Medulla oblongata (tissue), 1 donor: ENCODE measurements around the gene SOX5.
"Not testable (repeated sequence)": the region's sequence is repeated elsewhere in the genome, so short reads cannot be mapped to it uniquely, and the experiment has no call there.

Source experiments
- DNase-seq: peaks from one replicate; pipeline ENCODE4 v3.0.0-alpha.2; 2015; ENCODE audit errors: extremely low spot score

The SOX5 gene

DNA sequence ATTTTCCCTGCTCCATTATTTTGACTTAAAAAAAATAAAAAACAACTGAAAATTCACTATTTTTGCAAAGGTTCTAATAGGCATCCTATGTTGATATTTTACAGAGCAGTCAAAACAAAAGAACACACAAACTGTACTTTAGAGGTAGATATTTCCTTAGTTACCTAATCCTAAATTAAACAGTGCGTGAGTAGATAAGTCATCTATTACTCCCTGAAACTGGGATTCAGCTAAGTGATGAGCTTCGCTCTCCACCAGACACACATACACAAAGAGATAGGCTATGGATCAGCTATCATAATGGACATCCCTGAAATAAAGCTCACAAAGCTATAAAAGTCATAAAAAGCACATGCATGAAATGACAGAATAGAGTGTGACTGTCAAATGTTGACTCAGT is 398.7 kb downstream of the SOX5 start:
- no peak for DNase-seq

DNA sequence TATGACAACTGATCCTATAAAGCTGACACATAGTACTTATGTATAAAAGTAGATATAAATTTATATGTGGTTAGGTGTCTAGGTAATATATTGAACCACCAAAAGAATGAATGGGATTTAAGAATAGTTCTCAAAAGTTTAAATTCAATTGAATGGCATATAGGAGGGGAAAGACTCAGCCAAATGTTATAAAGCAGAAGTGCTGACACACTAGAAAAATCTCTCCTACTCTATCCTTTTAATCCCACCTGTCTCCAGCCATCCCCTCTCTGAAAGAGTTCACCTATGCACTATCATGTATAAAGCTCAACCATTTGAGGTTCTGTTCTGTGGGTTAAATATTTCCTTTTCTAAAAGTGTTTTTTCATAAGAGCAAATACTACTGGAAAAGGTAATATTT is 400.7 kb downstream of the SOX5 start:
- no peak for DNase-seq

GRCh38 chr12:23546756-23547155 is 402.7 kb downstream of the SOX5 start:
- DNase-seq: no peak

GRCh38 chr12:23543767-23544166 is 405.7 kb downstream of the SOX5 start:
- DNase-seq: no peak

- DNase-seq: no peak
Observed at GRCh38 chr12:23542187-23542586, 407.3 kb downstream of the SOX5 start.

DNA sequence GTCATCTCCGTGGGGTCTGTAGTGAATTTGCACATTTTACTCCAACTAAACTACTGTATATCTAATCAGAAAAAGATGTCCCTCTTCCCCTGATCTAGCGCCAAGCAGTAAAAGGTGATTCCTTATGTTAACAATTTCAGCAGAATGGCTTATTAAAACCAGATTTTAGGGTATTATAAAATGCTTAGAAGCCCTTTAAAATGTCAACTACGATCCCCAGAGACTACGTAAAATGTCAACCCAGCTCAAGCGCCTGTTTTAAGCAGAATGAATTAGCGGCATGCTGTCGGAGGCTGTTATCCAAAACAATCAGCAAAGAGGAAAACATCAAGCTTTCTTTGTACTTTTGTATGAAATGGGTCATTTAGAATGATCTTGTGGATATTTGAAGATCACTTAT is 408.9 kb downstream of the SOX5 start:
- no peak for DNase-seq

DNA sequence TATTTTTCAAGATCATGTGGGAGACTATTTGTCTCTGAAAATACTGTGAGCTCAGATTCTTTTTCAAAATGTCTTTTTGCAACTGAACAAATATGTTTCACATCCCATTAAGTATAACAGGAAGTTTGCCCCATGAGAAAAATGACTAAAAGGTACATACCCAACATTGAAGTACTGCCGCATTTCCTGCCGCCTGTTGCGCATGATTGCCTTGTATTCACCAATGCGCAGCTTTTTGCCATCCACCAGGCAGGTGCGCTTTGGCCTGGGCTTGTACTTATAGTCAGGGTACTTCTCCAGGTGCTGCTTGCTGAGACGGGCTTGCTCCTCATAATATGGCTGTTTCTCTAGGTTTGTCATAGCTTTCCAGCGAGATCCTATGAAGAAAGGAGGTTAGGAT is 413.2 kb downstream of the SOX5 start:
- DNase-seq: no peak

- no peak for DNase-seq
Observed at GRCh38 chr12:23535441-23535840, 414.0 kb downstream of the SOX5 start.

DNA sequence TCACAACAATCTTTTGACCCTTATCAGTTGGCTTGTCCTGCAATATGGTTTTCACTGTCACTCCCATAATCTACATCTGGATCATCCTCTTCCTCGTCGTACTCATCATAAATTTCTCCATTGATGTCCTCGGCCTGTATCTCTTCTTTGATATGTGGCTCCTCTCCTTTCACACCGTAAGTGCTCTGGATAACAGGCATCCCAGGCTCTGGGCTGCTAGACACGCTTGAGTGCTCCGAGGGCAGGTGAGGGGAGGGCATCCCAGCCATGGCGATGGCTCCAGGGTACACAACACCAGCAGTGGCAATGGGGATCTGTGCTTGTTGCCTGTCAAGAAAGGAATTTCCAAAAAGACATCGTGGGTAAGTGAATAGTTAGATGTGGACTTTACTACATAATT is 415.3 kb downstream of the SOX5 start:
- no peak for DNase-seq

GRCh38 chr12:23533699-23534098 is 415.8 kb downstream of the SOX5 start:
- no peak for DNase-seq

DNA sequence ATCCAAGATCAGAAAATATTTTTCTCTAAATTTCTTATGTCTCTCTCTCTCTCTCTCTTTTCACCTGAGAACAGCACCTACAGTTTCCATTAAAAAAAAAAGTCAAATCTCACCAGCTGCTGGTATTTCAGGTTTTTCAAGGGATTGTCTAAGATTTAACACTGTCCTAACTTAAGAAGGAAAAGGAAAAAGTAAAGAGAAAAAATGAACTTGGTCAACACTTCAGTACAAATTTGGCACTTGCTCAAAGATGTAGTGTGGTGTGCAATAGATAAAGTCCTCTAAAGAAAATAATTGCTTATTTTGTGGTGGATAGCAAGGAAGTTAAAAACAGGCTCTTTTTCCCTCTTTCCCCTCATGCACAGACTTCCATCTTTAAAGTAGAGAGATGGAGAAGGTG is 416.2 kb downstream of the SOX5 start:
- no peak for DNase-seq

DNA sequence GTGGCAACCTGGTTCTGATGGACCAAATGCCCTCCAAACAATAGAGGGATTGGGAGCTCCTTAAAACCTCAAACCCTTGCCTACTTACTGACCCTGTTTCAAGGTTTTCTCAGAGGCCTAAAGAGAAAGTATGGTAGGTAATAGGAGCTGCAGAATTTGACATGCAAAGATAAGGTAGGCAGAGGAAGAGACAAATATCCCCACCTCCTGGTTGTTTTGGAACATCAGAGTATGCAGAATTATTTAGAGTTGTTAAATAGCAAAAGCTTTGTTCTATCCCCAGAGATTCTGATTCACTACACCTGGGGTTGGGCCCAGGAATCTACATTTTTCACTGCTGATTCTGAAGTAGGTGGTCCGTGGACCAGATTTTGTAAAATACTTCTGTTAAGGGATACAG is 421.2 kb downstream of the SOX5 start:
- no peak for DNase-seq

DNA sequence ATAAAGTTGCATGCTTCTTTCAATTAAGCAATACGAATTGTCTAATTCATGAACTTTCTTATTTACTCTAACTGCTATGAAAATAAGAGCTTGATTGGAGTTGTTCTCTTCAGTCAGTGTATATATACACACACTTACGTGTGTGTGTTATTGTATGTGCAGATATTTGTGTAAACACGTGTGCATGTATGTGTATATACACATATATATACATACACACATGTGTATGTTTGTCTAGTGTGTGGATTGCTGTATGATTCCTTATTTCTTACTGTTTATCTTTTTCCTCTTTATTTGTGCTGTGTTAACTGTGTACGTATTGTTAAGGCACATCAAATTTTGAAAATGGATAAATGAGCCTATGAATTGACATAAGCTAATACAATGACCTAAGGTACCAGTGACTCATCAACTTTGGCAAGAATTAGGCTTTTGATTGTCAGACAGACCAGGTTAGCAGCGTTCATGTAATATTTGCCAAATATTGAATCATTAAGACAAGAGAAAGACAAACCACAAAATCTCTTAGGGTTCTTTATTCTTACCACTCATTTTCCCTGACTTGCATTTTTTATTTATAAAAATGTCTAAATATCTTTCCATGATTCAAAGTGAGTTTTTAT is 423.9 kb downstream of the SOX5 start:
- no peak for DNase-seq

GRCh38 chr12:23523339-23523738 is 426.1 kb downstream of the SOX5 start:
- no peak for DNase-seq

GRCh38 chr12:23519444-23519843 is 430.0 kb downstream of the SOX5 start:
- DNase-seq: not testable (repeated sequence)

DNA sequence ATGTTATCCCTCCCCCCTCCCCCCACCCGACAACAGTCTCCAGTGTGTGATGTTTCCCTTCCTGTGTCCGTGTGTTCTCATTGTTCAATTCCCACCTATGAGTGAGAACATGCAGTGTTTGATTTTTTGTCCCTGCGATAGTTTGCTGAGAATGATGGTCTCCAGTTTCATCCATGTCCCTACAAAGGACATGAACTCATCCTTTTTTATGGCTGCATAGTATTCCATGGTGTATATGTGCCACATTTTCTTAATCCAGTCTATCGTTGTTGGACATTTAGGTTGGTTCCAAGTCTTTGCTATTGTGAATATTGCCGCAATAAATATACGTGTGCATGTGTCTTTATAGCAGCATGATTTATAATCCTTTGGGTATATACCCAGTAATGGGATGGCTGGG is 433.7 kb downstream of the SOX5 start:
- DNase-seq: not testable (repeated sequence)

GRCh38 chr12:23510484-23510883 is 439.0 kb downstream of the SOX5 start:
- DNase-seq: no peak

- DNase-seq: not testable (repeated sequence)
Observed at GRCh38 chr12:23509832-23510231, 439.6 kb downstream of the SOX5 start.

DNA sequence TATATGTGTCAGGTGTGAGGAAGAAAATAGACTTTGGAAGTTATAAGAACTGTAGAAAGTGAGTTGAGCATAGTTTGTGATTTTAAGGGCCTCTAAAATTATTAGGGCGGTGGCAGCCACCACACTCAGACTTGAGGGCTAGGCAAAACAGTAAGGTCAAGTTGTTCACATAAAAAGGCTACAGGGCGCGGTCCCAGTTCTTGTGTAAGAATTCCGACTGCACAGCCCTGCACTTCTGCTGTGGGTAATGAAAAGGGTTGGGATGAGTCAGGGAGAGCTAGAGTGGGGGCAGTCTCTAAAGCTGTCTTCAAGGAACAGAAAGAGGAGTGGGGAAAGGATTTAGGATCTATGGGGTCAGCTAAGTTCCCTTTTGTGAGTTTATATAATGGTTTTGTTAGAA is 441.7 kb downstream of the SOX5 start:
- DNase-seq: not testable (repeated sequence)

DNA sequence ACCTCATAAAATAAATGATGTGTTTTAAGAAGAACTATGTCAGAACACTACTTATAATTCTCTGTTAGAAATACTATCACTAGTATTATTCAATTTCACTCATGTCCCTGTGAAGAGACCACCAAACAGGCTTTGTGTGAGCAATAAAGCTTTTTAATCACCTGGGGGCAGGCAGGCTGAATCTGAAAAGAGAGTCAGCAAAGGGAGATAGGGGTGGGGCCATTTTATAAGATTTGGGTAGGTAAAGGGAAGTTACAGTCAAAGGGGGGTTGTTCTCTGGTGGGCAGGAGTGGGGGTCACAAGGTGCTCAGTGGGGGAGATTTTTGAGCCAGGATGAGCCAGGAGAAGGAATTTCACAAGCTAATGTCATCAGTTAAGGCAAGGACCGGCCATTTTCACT is 443.7 kb downstream of the SOX5 start:
- DNase-seq: not testable (repeated sequence)

GRCh38 chr12:23504641-23505399 is 444.6 kb downstream of the SOX5 start:
- DNase-seq: no peak

- no peak for DNase-seq
Observed at GRCh38 chr12:23504043-23504442, 445.4 kb downstream of the SOX5 start.

DNA sequence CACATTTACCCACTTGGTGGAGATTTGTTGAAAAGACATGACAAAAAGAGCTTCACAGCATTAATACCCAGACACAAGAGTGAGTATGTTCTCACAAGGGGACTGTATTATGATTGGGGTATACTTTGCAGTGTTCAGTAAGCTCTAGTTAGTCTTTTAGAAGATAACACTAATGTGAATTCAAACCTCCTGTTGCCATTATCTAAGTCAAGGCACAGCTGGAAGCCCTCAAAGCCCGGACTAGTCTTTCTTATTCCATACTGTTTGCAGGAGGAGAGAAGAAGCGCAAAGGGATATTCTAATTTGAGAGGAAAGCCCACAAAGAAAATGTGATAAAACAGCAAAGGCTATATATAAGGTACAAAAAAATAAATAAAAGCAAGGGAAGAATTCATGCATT is 445.9 kb downstream of the SOX5 start:
- no peak for DNase-seq

- DNase-seq: no peak
Observed at GRCh38 chr12:23502259-23502658, 447.2 kb downstream of the SOX5 start.
